ENCODE measurements around the gene HDGFL1. TPM values are rescaled to one million over a fixed set of nuclear protein-coding genes. Genes with fewer than 3 reads are reported as not detected.
A peak's percentile ranks its signal among the peaks of the same experiment; 100 is the strongest.

Gene HDGFL1
- total RNA-seq, 1 experiment from 2014 or later = not detected

- ChIA-PET CTCF (interaction anchor here (0.7 to 0.8 kb wide), 3 partner anchors 13 to 599 kb away, joined by 3 read pairs; no protein-coding TSS in a partner anchor), POLR2A (no interaction called here)
- no peaks in the 10 kb centered on the region for H3K9me3 Mint-ChIP-seq (ENCODE audit: unreplicated experiment)
- H3K27ac Mint-ChIP-seq (ENCODE audit: low read depth, unreplicated experiment) = no peak overlapping the region
- no peaks in the 10 kb centered on the region for H3K4me1 Mint-ChIP-seq (ENCODE audit: insufficient read depth, unreplicated experiment)
- H3K36me3 Mint-ChIP-seq (ENCODE audit: insufficient read depth, unreplicated experiment) = no peaks in the 10 kb centered on the region
- no TSS peak for BruUV-seq (replicated peaks)
- H3K4me3 Mint-ChIP-seq (ENCODE audit: unreplicated experiment) = no peak overlapping the region
- intact Hi-C loops (cut with micrococcal nuclease) = no loop called here
- TF ChIP-seq CTCF (IDR thresholded peaks at IDR 0.05; ENCODE audit: unreplicated experiment) = no peak
- H3K27me3 Mint-ChIP-seq (ENCODE audit: insufficient read depth, unreplicated experiment) = no peaks in the 10 kb centered on the region
- DNase-seq (ENCODE audit: unreplicated experiment) = peak; percentile 3
Observed at GRCh38 chr6:22583927-22584326, 14.6 kb downstream of the HDGFL1 start.

GRCh38 chr6:22589118-22589517 lies 19.8 kb downstream of the HDGFL1 start:
- POLR2A ChIA-PET = no interaction called here
- H3K4me3 Mint-ChIP-seq (ENCODE audit: unreplicated experiment) = no peak overlapping the region
- CTCF ChIA-PET = no interaction called here
- no peak for DNase-seq (ENCODE audit: unreplicated experiment)
- H3K27ac Mint-ChIP-seq (ENCODE audit: low read depth, unreplicated experiment) = no peak overlapping the region
- no peak for TF ChIP-seq CTCF (IDR thresholded peaks at IDR 0.05; ENCODE audit: unreplicated experiment)
- no peaks in the 10 kb centered on the region for H3K9me3 Mint-ChIP-seq (ENCODE audit: unreplicated experiment)
- intact Hi-C loops (cut with micrococcal nuclease) = no loop called here
- BruUV-seq (replicated peaks) = no TSS peak
- H3K27me3 Mint-ChIP-seq (ENCODE audit: insufficient read depth, unreplicated experiment) = no peaks in the 10 kb centered on the region
- no peaks in the 10 kb centered on the region for H3K4me1 Mint-ChIP-seq (ENCODE audit: insufficient read depth, unreplicated experiment)
- H3K36me3 Mint-ChIP-seq (ENCODE audit: insufficient read depth, unreplicated experiment) = no peaks in the 10 kb centered on the region

- no TSS peak for BruUV-seq (replicated peaks)
- Mint-ChIP-seq H3K27ac (ENCODE audit: low read depth, unreplicated experiment) (no peak overlapping the region), H3K27me3 (ENCODE audit: insufficient read depth, unreplicated experiment) (no peaks in the 10 kb centered on the region), H3K4me1 (ENCODE audit: insufficient read depth, unreplicated experiment) (no peaks in the 10 kb centered on the region), H3K36me3 (ENCODE audit: insufficient read depth, unreplicated experiment) (no peaks in the 10 kb centered on the region), H3K4me3 (ENCODE audit: unreplicated experiment) (no peak overlapping the region), H3K9me3 (ENCODE audit: unreplicated experiment) (no peaks in the 10 kb centered on the region)
- intact Hi-C loops (cut with micrococcal nuclease) = no loop called here
- TF ChIP-seq CTCF (IDR thresholded peaks at IDR 0.05; ENCODE audit: unreplicated experiment) = no peak
- CTCF ChIA-PET = no interaction called here
- DNase-seq (ENCODE audit: unreplicated experiment) = no peak
- POLR2A ChIA-PET = no interaction called here
Observed at GRCh38 chr6:22590423-22590822, 21.1 kb downstream of the HDGFL1 start.

- POLR2A ChIA-PET = no interaction called here
- no TSS peak for BruUV-seq (replicated peaks)
- TF ChIP-seq CTCF (IDR thresholded peaks at IDR 0.05; ENCODE audit: unreplicated experiment) = no peak
- no peak overlapping the region for H3K4me3 Mint-ChIP-seq (ENCODE audit: unreplicated experiment)
- intact Hi-C loops (cut with micrococcal nuclease) = no loop called here
- H3K9me3 Mint-ChIP-seq (ENCODE audit: unreplicated experiment) = no peaks in the 10 kb centered on the region
- CTCF ChIA-PET = interaction anchor here (0.6 to 0.7 kb wide), 2 partner anchors 49 to 1258 kb away, joined by 3 to 4 read pairs; no protein-coding TSS in a partner anchor
- DNase-seq (ENCODE audit: unreplicated experiment) = no peak
- peaks cover 6% of the 10 kb centered on the region for H3K4me1 Mint-ChIP-seq (ENCODE audit: insufficient read depth, unreplicated experiment)
- H3K27ac Mint-ChIP-seq (ENCODE audit: low read depth, unreplicated experiment) = no peak overlapping the region
- H3K27me3 Mint-ChIP-seq (ENCODE audit: insufficient read depth, unreplicated experiment) = no peaks in the 10 kb centered on the region
- no peaks in the 10 kb centered on the region for H3K36me3 Mint-ChIP-seq (ENCODE audit: insufficient read depth, unreplicated experiment)
Observed at GRCh38 chr6:22593895-22594294, 24.5 kb downstream of the HDGFL1 start.
